COR-L47 (cell line): ENCODE measurements around the gene SPATA9.
"Not testable (repeated sequence)": the region's sequence is repeated elsewhere in the genome, so short reads cannot be mapped to it uniquely, and the experiment has no call there.

Experiments used
- DNase-seq: peaks from one replicate; lab custom pipeline; 2025; lab: John Stamatoyannopoulos, UW

SPATA9 gene

GRCh38 chr5:95673081-95673480 lies 9.7 kb downstream of the SPATA9 start:
- no peak for DNase-seq

- DNase-seq: no peak
Measured at GRCh38 chr5:95672641-95673040, 10.2 kb downstream of the SPATA9 start.

- no peak for DNase-seq
Measured at GRCh38 chr5:95671826-95672225, 11.0 kb downstream of the SPATA9 start.

- DNase-seq: no peak
Measured at GRCh38 chr5:95670568-95670967, 12.2 kb downstream of the SPATA9 start.

GRCh38 chr5:95669985-95670384 lies 12.8 kb downstream of the SPATA9 start:
- no peak for DNase-seq

GRCh38 chr5:95669540-95669939 lies 13.3 kb downstream of the SPATA9 start:
- DNase-seq: no peak

- no peak for DNase-seq
Measured at GRCh38 chr5:95668728-95669127, 14.1 kb downstream of the SPATA9 start.

- no peak for DNase-seq
Measured at GRCh38 chr5:95668216-95668615, 14.6 kb downstream of the SPATA9 start.

GRCh38 chr5:95667678-95668077 lies 15.1 kb downstream of the SPATA9 start:
- no peak for DNase-seq

- DNase-seq: no peak
Measured at GRCh38 chr5:95667061-95667618, 15.7 kb downstream of the SPATA9 start.

GRCh38 chr5:95664204-95664786 lies 18.5 kb downstream of the SPATA9 start:
- DNase-seq: peak; percentile 5

GRCh38 chr5:95662946-95663345 lies 19.8 kb downstream of the SPATA9 start:
- DNase-seq: no peak

GRCh38 chr5:95660060-95660459 lies 22.7 kb downstream of the SPATA9 start:
- no peak for DNase-seq

GRCh38 chr5:95655575-95655974 lies 27.2 kb downstream of the SPATA9 start:
- no peak for DNase-seq

GRCh38 chr5:95654196-95654595 lies 28.6 kb downstream of the SPATA9 start:
- DNase-seq: no peak

- DNase-seq: no peak
Measured at GRCh38 chr5:95652849-95653248, 29.9 kb downstream of the SPATA9 start.

- DNase-seq: no peak
Measured at GRCh38 chr5:95649842-95650620, 32.8 kb downstream of the SPATA9 start.

GRCh38 chr5:95649274-95649673 lies 33.5 kb downstream of the SPATA9 start:
- no peak for DNase-seq

- DNase-seq: no peak
Measured at GRCh38 chr5:95647886-95648860, 34.6 kb downstream of the SPATA9 start.

- peak; percentile 98 for DNase-seq
Measured at GRCh38 chr5:95646569-95647431, 36.0 kb downstream of the SPATA9 start, which contains the start of gene RFESD. RFESD (plus strand) TSS chr5:95646777; CDS start chr5:95652272, 5,495 bp downstream.

- not testable (repeated sequence) for DNase-seq
Measured at GRCh38 chr5:95646226-95646568, 36.6 kb downstream of the SPATA9 start.
